Loucy (cell line): ENCODE data around the gene CDH4.

Source experiments
- H2AFZ ChIP-seq: fragments of 200-600 bp; sonication (generic); 2 replicates; pipeline ENCODE4 v1.6.0; 2016; ENCODE audit warnings: antibody characterized with exemption, mild to moderate bottlenecking, low read length, moderate library complexity
- H3F3A ChIP-seq: fragments of 200-600 bp; 2 replicates; pipeline ENCODE4 v1.6.0; 2016; ENCODE audit warnings: antibody characterized with exemption, low read depth, mild to moderate bottlenecking
- H3K27me3 ChIP-seq: fragments of 200-600 bp; sonication (generic); 2 replicates; pipeline ENCODE4 v1.6.1; 2014; ENCODE audit warnings: low read length, mild to moderate bottlenecking; ENCODE audit not compliant: insufficient read depth, poor library complexity, severe bottlenecking
- H3K36me3 ChIP-seq: fragments of 200-600 bp; sonication (generic); 2 replicates; pipeline ENCODE4 v1.6.1; 2016; ENCODE audit warnings: low read length; ENCODE audit not compliant: insufficient read depth
- H3K4me1 ChIP-seq: fragments of 200-600 bp; sonication (generic); 2 replicates; pipeline ENCODE4 v1.5.1; 2014; ENCODE audit warnings: low read length, mild to moderate bottlenecking; ENCODE audit not compliant: insufficient read depth, poor library complexity, severe bottlenecking
- H3K4me2 ChIP-seq: fragments of 200-600 bp; sonication (generic); 2 replicates; pipeline ENCODE4 v1.6.0; 2014; ENCODE audit warnings: antibody characterized with exemption, low read length, low read depth, mild to moderate bottlenecking; ENCODE audit not compliant: poor library complexity, severe bottlenecking
- H3K4me3 ChIP-seq: fragments of 200-600 bp; sonication (generic); 2 replicates; pipeline ENCODE4 v1.5.1; 2014; ENCODE audit warnings: low read length, mild to moderate bottlenecking, mixed read lengths; ENCODE audit not compliant: poor library complexity, severe bottlenecking
- H3K79me2 ChIP-seq: fragments of 200-600 bp; sonication (generic); 2 replicates; pipeline ENCODE4 v1.6.1; 2014; ENCODE audit warnings: low read length; ENCODE audit not compliant: insufficient read depth
- H3K9ac ChIP-seq: fragments of 200-600 bp; sonication (generic); 2 replicates; pipeline ENCODE4 v1.6.0; 2014; ENCODE audit warnings: mild to moderate bottlenecking, low read depth, low read length, moderate library complexity; ENCODE audit not compliant: poor library complexity, severe bottlenecking
- H3K9me2 ChIP-seq: fragments of 200-600 bp; sonication (generic); replicated peaks from 2 replicates; pipeline ENCODE4 v1.6.1; 2016; ENCODE audit warnings: low read depth, low read length, mixed read lengths
- H3K9me3 ChIP-seq: fragments of 200-600 bp; sonication (generic); 2 replicates; pipeline ENCODE4 v1.6.1; 2014; ENCODE audit warnings: mild to moderate bottlenecking, antibody characterized with exemption, low read length, low read depth; ENCODE audit not compliant: insufficient read depth
- H4K20me1 ChIP-seq: fragments of 200-600 bp; sonication (generic); 2 replicates; pipeline ENCODE4 v1.6.0; 2014; ENCODE audit warnings: antibody characterized with exemption, low read length, mild to moderate bottlenecking; ENCODE audit not compliant: insufficient read depth, poor library complexity, severe bottlenecking
- CTCF ChIP-seq: fragments of 200-600 bp; sonication (generic); conservative IDR thresholded peaks from 2 replicates; pipeline ENCODE4 v1.5.1; 2014; ENCODE audit warnings: mild to moderate bottlenecking, antibody characterized with exemption, low read length
- EZH2phosphoT487 ChIP-seq: fragments of 200-600 bp; IDR thresholded peaks from 2 replicates; pipeline ENCODE4 v1.6.1; 2018; ENCODE audit warnings: antibody characterized with exemption, mild to moderate bottlenecking, moderate library complexity, borderline replicate concordance

The CDH4 gene

GRCh38 chr20:61628480-61628879 lies 376.4 kb downstream of the CDH4 start:
- Histone ChIP-seq H3K4me3 (no peak overlapping the region), H3K4me1 (no peaks in the 10 kb centered on the region), H3K27me3 (no peaks in the 10 kb centered on the region)

GRCh38 chr20:61628901-61629601 lies 377.0 kb downstream of the CDH4 start:
- Histone ChIP-seq H3K4me2 (no peak overlapping the region), H3F3A (no peaks in the 10 kb centered on the region), H3K4me1 (no peaks in the 10 kb centered on the region), H3K4me3 (no peak overlapping the region), H3K27me3 (no peaks in the 10 kb centered on the region), H3K9ac (no peak overlapping the region), H3K9me2 (no peaks in the 10 kb centered on the region), H4K20me1 (peaks cover 3% of the 10 kb centered on the region), H2AFZ (no peak overlapping the region), H3K9me3 (no peaks in the 10 kb centered on the region), H3K36me3 (peaks cover 8% of the 10 kb centered on the region; the same call in 1 of the 2 replicates), H3K79me2 (no peaks in the 10 kb centered on the region)
- TF ChIP-seq EZH2phosphoT487 (no peak), CTCF (no peak)

More at GRCh38 chr20:61628480-61628879, 376.4 kb downstream of the CDH4 start:
- Histone ChIP-seq H3K9me2 (no peaks in the 10 kb centered on the region), H3K36me3 (peaks cover 8% of the 10 kb centered on the region; the same call in 1 of the 2 replicates), H3K9me3 (no peaks in the 10 kb centered on the region), H3K79me2 (no peaks in the 10 kb centered on the region), H2AFZ (no peak overlapping the region), H3K4me2 (no peak overlapping the region), H3K9ac (no peak overlapping the region), H4K20me1 (peaks cover 3% of the 10 kb centered on the region), H3F3A (no peaks in the 10 kb centered on the region)
- TF ChIP-seq CTCF (no peak), EZH2phosphoT487 (no peak)

GRCh38 chr20:61629602-61630390 lies 377.7 kb downstream of the CDH4 start:
- H3K9ac ChIP-seq: no peak overlapping the region
- no peaks in the 10 kb centered on the region for H3K79me2 ChIP-seq
- H3K27me3 ChIP-seq: no peaks in the 10 kb centered on the region
- no peaks in the 10 kb centered on the region for H3F3A ChIP-seq
- no peak for TF ChIP-seq CTCF
- TF ChIP-seq EZH2phosphoT487: no peak
- no peak overlapping the region for H2AFZ ChIP-seq
- H3K36me3 ChIP-seq: peaks cover 8% of the 10 kb centered on the region; the same call in 1 of the 2 replicates
- no peaks in the 10 kb centered on the region for H3K4me1 ChIP-seq
- peaks cover 3% of the 10 kb centered on the region for H4K20me1 ChIP-seq
- H3K4me2 ChIP-seq: no peak overlapping the region
- no peak overlapping the region for H3K4me3 ChIP-seq
- no peaks in the 10 kb centered on the region for H3K9me2 ChIP-seq
- no peaks in the 10 kb centered on the region for H3K9me3 ChIP-seq
